ENCODE measurements around the gene PPP1R13L.

GRCh38 chr19:45420871-45421270 lies 16.0 kb upstream of the PPP1R13L start:
- TF ChIP-seq POLR2A (IDR thresholded peaks at IDR 0.05; ENCODE audit: low read length) (no peak), GATA1 (IDR thresholded peaks at IDR 0.05; ENCODE audit: low read depth, low read length) (no peak)

Measured in erythroblast (primary cell).